Kidney (tissue), 2 donors: Measurements from ENCODE around the gene PHC1. TPM values are rescaled to one million over a fixed set of nuclear protein-coding genes. Genes with fewer than 3 reads are reported as not detected.

Experiments used
- polyA plus RNA-seq: library from polyadenylated mRNA; stranded (reverse); fragments of 350-450 nt; fragmentation: Illumina TruSeq; extraction: RNeasy Lipid Tissue Mini Kit (QIAGEN cat#74804); gene quantifications from one replicate; pipeline ENCODE4 v1.2.3, GENCODE V29; 2014; ENCODE audit warnings: low read depth, low replicate concordance; ENCODE audit not compliant: insufficient read depth
- total RNA-seq: library from RNA; stranded (reverse); fragmentation: NEBNext Ultra II Directional; extraction: Animal tissue kit (Norgen Biotek cat#: 25700); gene quantifications from one replicate; pipeline ENCODE4 v1.2.1, GENCODE V29; 2021
- donor health status: DM: yes; HTN: yes; CAD: no.

PHC1 gene
- total and polyA plus RNA-seq, 2 donors from 2014 or later: 12.5 to 41.0 TPM

Other genes starting within 250 kb of the PHC1 start
- 45.5 TPM for gene RIMKLB, start 216.5 kb upstream of the PHC1 start, total RNA-seq
- 38.0 TPM for gene RIMKLB, start 216.5 kb upstream of the PHC1 start, polyA plus RNA-seq
- not detected for gene A2ML1, start 91.9 kb upstream of the PHC1 start, total RNA-seq
- not detected for gene A2ML1, start 91.9 kb upstream of the PHC1 start, polyA plus RNA-seq
- 165 TPM for gene M6PR, start 35.1 kb downstream of the PHC1 start, total RNA-seq
- gene M6PR, start 35.1 kb downstream of the PHC1 start, polyA plus RNA-seq: 84.7 TPM
- gene KLRG1, start 75.0 kb downstream of the PHC1 start, total RNA-seq: 7.7 TPM
- 3.2 TPM for gene KLRG1, start 75.0 kb downstream of the PHC1 start, polyA plus RNA-seq
- gene A2M, start 201.4 kb downstream of the PHC1 start, total RNA-seq: 971 TPM
- 745 TPM for gene A2M, start 201.4 kb downstream of the PHC1 start, polyA plus RNA-seq